HepG2 (cell line): ENCODE measurements around the gene WWP2. TPM values are rescaled to one million over a fixed set of nuclear protein-coding genes. Genes with fewer than 3 reads are reported as not detected.

Experiments used
- ATAC-seq: fragments of 200-7000 bp; cut with Tn5 transposase; 3 replicates; pipeline ENCODE4 v1.9.1; 2020; ENCODE audit warnings: mild to moderate bottlenecking, moderate library complexity
- BruUV-seq: library from RNA; stranded (reverse); fragments of 400-500 nt; replicated peaks from 2 replicates; lab custom pipeline; 2021; lab: Mats Ljungman, UMichigan
- CTCF ChIA-PET: fragments of 300-600 bp; formaldehyde crosslinking; extraction: SDS; loops from one replicate; lab custom pipeline; 2021; ENCODE audit warnings: low total read pairs, inconsistent platforms, low intra/inter-chr PET ratio; lab: Yijun Ruan, JAX
- POLR2A ChIA-PET: fragments of 350-600 bp; sonication (Branson Sonifier 250); formaldehyde crosslinking; loops from one replicate; lab custom pipeline; 2020; ENCODE audit warnings: antibody characterized with exemption, inconsistent platforms; lab: Yijun Ruan, JAX
- DNase-seq: peaks from one replicate; pipeline ENCODE4 v3.0.0-alpha.2; 2015; ENCODE audit warnings: low spot score
- FAIRE-seq: peaks from 3 replicates; lab custom pipeline; 2011; peaks lifted over from hg19 to GRCh38; lab: Jason Lieb, UNC
- H2AFZ ChIP-seq: one replicate; pipeline ENCODE4 v1.6.1; 2011; ENCODE audit warnings: low read length, inconsistent platforms
- H3K27ac ChIP-seq: fragments of 300-600 bp; 3 replicates; pipeline ENCODE4 v1.8.0; 2011; ENCODE audit warnings: mixed run types, mild to moderate bottlenecking, mixed read lengths, low read length, inconsistent platforms; ENCODE audit not compliant: insufficient read depth; ENCODE audit errors: extremely low read length
- H3K27me3 ChIP-seq, 2 experiments: fragments of 200-600 bp in 1 of 2; 2 replicates in 1 of 2; 3 replicates in 1 of 2; pipeline versions ENCODE4 v1.6.0 to v1.8.0; 2011; ENCODE audit warnings: low read length in 2 of 2, mild to moderate bottlenecking in 2 of 2, moderate library complexity in 2 of 2, inconsistent platforms in 1 of 2; ENCODE audit not compliant: insufficient read depth in 2 of 2, control insufficient read depth in 1 of 2
- H3K36me3 ChIP-seq, 2 experiments: fragments of 200-600 bp in 1 of 2; replicated peaks in 1 of 2; 2 replicates in 1 of 2; 3 replicates in 1 of 2; pipeline versions ENCODE4 v1.5.1 to v1.8.0; 2011; ENCODE audit warnings: low read length in 2 of 2, inconsistent platforms in 1 of 2; ENCODE audit not compliant: insufficient read depth in 2 of 2, control insufficient read depth in 1 of 2
- H3K4me1 ChIP-seq: 2 replicates; pipeline ENCODE4 v1.5.1; 2012; ENCODE audit warnings: low read length, inconsistent platforms; ENCODE audit not compliant: insufficient read depth
- H3K4me2 ChIP-seq: 2 replicates; pipeline ENCODE4 v1.6.0; 2011; ENCODE audit warnings: low read depth, low read length, inconsistent platforms
- H3K4me3 ChIP-seq, 3 experiments: fragments of 200-600 bp in 1 of 3; sonication (generic), shearing (Covaris generic) in 1 of 3; replicated peaks in 1 of 3; 2 replicates each; pipeline ENCODE4 v1.5.1; 2011 to 2016; ENCODE audit warnings: low read length in 3 of 3, inconsistent platforms in 2 of 3, low read depth in 2 of 3, mild to moderate bottlenecking in 2 of 3, control low read depth in 1 of 3, mixed read lengths in 1 of 3; ENCODE audit not compliant: insufficient read depth in 1 of 3
- H3K79me2 ChIP-seq: one replicate; pipeline ENCODE4 v1.6.1; 2011; ENCODE audit warnings: low read length, inconsistent platforms; ENCODE audit not compliant: insufficient read depth
- H3K9ac ChIP-seq: 2 replicates; pipeline ENCODE4 v1.6.0; 2011; ENCODE audit warnings: mild to moderate bottlenecking, low read depth, low read length, inconsistent platforms; ENCODE audit not compliant: insufficient read depth
- H3K9me3 ChIP-seq: 2 replicates; pipeline ENCODE4 v1.5.1; 2012; ENCODE audit warnings: mild to moderate bottlenecking, low read length
- H4K20me1 ChIP-seq: 2 replicates; pipeline ENCODE4 v1.6.0; 2011; ENCODE audit warnings: inconsistent platforms, mild to moderate bottlenecking, low read length, moderate library complexity; ENCODE audit not compliant: insufficient read depth
- BRD4 ChIP-seq: sonication (generic); formaldehyde crosslinking; IDR thresholded peaks from 2 replicates; pipeline ENCODE4 v1.4.0; 2020; ENCODE audit warnings: missing genetic modification reagents
- EED ChIP-seq: sonication (generic); formaldehyde crosslinking; IDR thresholded peaks from 2 replicates; pipeline ENCODE4 v1.5.0; 2020; ENCODE audit warnings: mild to moderate bottlenecking, missing genetic modification reagents
- EP300 ChIP-seq, 3 experiments: sonication (generic) in 1 of 3; formaldehyde crosslinking in 1 of 3; IDR thresholded peaks; 2 replicates each; pipeline versions ENCODE4 v1.5.1 to v1.6.1; 2011 to 2020; ENCODE audit warnings: low read depth in 2 of 3, low read length in 2 of 3, borderline replicate concordance in 1 of 3, improper control_type of control experiment in 1 of 3, mild to moderate bottlenecking in 1 of 3, missing genetic modification reagents in 1 of 3, moderate library complexity in 1 of 3
- GATAD2A ChIP-seq: IDR thresholded peaks from 2 replicates; pipeline ENCODE4 v1.6.1; 2016
- HOMEZ ChIP-seq: IDR thresholded peaks from 2 replicates; pipeline ENCODE4 v1.6.1; 2016; ENCODE audit warnings: low read depth
- KDM6A ChIP-seq: IDR thresholded peaks from 2 replicates; pipeline ENCODE4 v1.6.1; 2016; ENCODE audit warnings: low read depth
- LCORL ChIP-seq, 2 experiments: fragments of 450-650 bp in 1 of 2; sonication (generic) in 1 of 2; formaldehyde crosslinking in 1 of 2; IDR thresholded peaks; 2 replicates each; pipeline versions ENCODE4 v1.5.0 to v1.6.1; 2017 to 2020; ENCODE audit warnings: antibody characterized with exemption in 1 of 2, missing genetic modification reagents in 1 of 2
- MBNL3 ChIP-seq: fragments of 250-450 bp; sonication (Bioruptor Pico); conservative IDR thresholded peaks from 2 replicates; pipeline ENCODE4 v1.8.0; 2022; ENCODE audit warnings: mild to moderate bottlenecking, inconsistent platforms
- MEIS2 ChIP-seq: sonication (generic); formaldehyde crosslinking; IDR thresholded peaks from 2 replicates; pipeline ENCODE4 v1.9.0; 2021; ENCODE audit warnings: mild to moderate bottlenecking, missing genetic modification reagents
- RBFOX2 ChIP-seq: fragments of 200-400 bp; formaldehyde crosslinking; IDR thresholded peaks from 2 replicates; pipeline ENCODE4 v1.6.1; 2017; ENCODE audit warnings: low read depth, mild to moderate bottlenecking, low read length
- TSC22D2 ChIP-seq: sonication (generic); formaldehyde crosslinking; IDR thresholded peaks from 2 replicates; pipeline ENCODE4 v1.5.1; 2020; ENCODE audit warnings: missing genetic modification reagents, mild to moderate bottlenecking, borderline replicate concordance
- ZBTB1 ChIP-seq: sonication (generic); formaldehyde crosslinking; IDR thresholded peaks from 2 replicates; pipeline ENCODE4 v1.4.0; 2020; ENCODE audit warnings: missing genetic modification reagents, borderline replicate concordance
- ZNF281 ChIP-seq: sonication (generic); formaldehyde crosslinking; IDR thresholded peaks from 2 replicates; pipeline ENCODE4 v1.4.0; 2020; ENCODE audit warnings: missing genetic modification reagents, borderline replicate concordance
- ZNF350 ChIP-seq: sonication (generic); formaldehyde crosslinking; IDR thresholded peaks from 2 replicates; pipeline ENCODE4 v1.4.0; 2020; ENCODE audit warnings: mild to moderate bottlenecking, low read depth, missing genetic modification reagents, borderline replicate concordance
- ZNF44 ChIP-seq: sonication (generic); formaldehyde crosslinking; IDR thresholded peaks from 2 replicates; pipeline ENCODE4 v1.5.1; 2020; ENCODE audit warnings: mild to moderate bottlenecking, missing genetic modification reagents
- ZSCAN25 ChIP-seq: sonication (generic); formaldehyde crosslinking; IDR thresholded peaks from 2 replicates; pipeline ENCODE4 v1.8.0; 2022; ENCODE audit warnings: mild to moderate bottlenecking, missing genetic modification reagents
- WGBS: methylation state at CpG from one replicate; pipeline ENCODE4 v1.1.6; 2017; ENCODE audit warnings: low lambda C conversion rate; 5-methylcytosine and 5-hydroxymethylcytosine counted together
- in situ Hi-C: cut with HindIII; loops from 2 replicates; pipeline ENCODE4 v1.10.0; 2017; ENCODE audit warnings: low pct_unique_long_range_greater_than_20kb; ENCODE audit not compliant: extremely low pct_ligation_motif_present
- intact Hi-C: fragments of 100-400 bp; cut with micrococcal nuclease; formaldehyde crosslinking; loops from one replicate; pipeline ENCODE4 v1.10.0; 2022; ENCODE audit not compliant: unreplicated experiment
- polyA plus RNA-seq, 8 experiments: library from polyadenylated mRNA; depleted of rRNA in 3 of 8; stranded (reverse) in 7 of 8; unstranded in 1 of 8; fragments of >200 nt; fragmentation: Illumina TruSeq in 4 of 8; extraction: Trizol in 4 of 8; gene quantifications; 2 replicates each; pipeline versions ENCODE4 v1.2.1 to v1.2.3, GENCODE V29; 2011 to 2016; ENCODE audit warnings: low read depth in 4 of 8, missing spikeins in 1 of 8, mixed read lengths in 1 of 8; ENCODE audit not compliant: insufficient read depth in 1 of 8
- total RNA-seq, 5 experiments: library from RNA; depleted of rRNA; stranded (reverse); fragments of >200 nt; fragmentation: Illumina TruSeq; extraction: Trizol; gene quantifications; 2 replicates each; pipeline ENCODE4 v1.2.3, GENCODE V29; 2016; ENCODE audit warnings: low read depth in 1 of 5

Gene WWP2
- total and polyA plus RNA-seq, 2 of the 13 experiments (the other 11 are each of a cell fraction or from before 2014, with no cell fraction given): 11.4 to 28.2 TPM

DNA sequence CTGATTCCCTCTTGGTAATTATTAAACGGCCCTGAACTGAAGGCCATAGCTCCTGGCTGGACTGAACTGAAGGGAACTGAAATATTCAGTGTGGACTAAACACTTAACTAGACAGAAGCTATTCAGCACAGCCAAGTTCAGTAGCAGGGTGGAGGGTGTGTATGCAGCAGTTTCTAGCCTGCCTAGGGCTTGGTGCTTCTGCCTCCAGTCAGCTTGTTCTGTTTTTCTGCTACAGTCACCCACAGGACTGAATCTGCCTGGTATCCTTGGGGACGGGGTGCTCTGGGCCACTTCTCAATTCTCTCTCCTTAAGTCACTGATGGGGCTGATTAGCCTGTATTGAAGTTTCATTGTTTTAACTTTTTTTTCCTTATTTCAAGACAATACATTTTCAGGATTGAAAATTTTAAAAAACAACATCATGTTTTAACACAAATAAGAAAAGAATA, 77.1 kb downstream of the WWP2 start (continued):
- TF ChIP-seq TSC22D2 (no peak), ZSCAN25 (CRISPR knock-in tag) (0 out of 2 replicates have a peak, but pooled peaks have one; percentile 26), MEIS2 (CRISPR knock-in tag) (peak; percentile 53; the same call in 1 of the 2 replicates), ZNF281 (CRISPR knock-in tag) (no peak), EP300 (IDR thresholded peaks at IDR 0.05; ENCODE audit: low read depth in 2 of 2, low read length in 2 of 2) (peak in 1 of 2 experiments; percentile 52; a peak in 2 of 4 replicates), EP300 (CRISPR knock-in tag; IDR thresholded peaks at IDR 0.05; ENCODE audit: borderline replicate concordance) (no peak)
- TF ChIP-seq, all 625 proteins: peak for 90

- Histone ChIP-seq H3K4me1 (peaks cover 69% of the 10 kb centered on the region), H3K27ac (peak overlapping the region; percentile 82), H3K4me3 (peak overlapping the region in 2 of 3 experiments; percentile 2 to 9; a peak in 2 of 6 replicates), H3K9ac (peak overlapping the region; percentile 37), H3K79me2 (no peaks in the 10 kb centered on the region), H3K27me3 (no peaks in the 10 kb centered on the region), H3K4me2 (peak overlapping the region; percentile 72), H2AFZ (no peak overlapping the region), H4K20me1 (no peaks in the 10 kb centered on the region), H3K9me3 (no peaks in the 10 kb centered on the region), H3K36me3 (peaks cover 4 to 25% of the 10 kb centered on the region in 2 experiments; a peak in 3 of 5 replicates)
- no TSS peak for BruUV-seq
- FAIRE-seq (peak; percentile 70), DNase-seq (peak; percentile 81), ATAC-seq (peak; percentile 81)
- 27% methylated on average over 7 of the region's 10 CpGs for WGBS
- intact Hi-C loops: loop anchor here (5.0 kb wide), 1 partner anchor 887 kb away; no protein-coding TSS in a partner anchor
- CTCF ChIA-PET: no interaction called here
- in situ Hi-C loops: no loop called here
- POLR2A ChIA-PET: interaction anchor here (0.7 to 2.9 kb wide), 9 partner anchors 8 to 27 kb away, joined by 3 to 25 read pairs (median 5); no protein-coding TSS in a partner anchor
- TF ChIP-seq GATAD2A (peak; percentile 92), BRD4 (CRISPR knock-in tag) (0 out of 2 replicates have a peak, but pooled peaks have one; percentile 7), MBNL3 (no peak), EED (CRISPR knock-in tag) (no peak), KDM6A (CRISPR knock-in tag) (peak; percentile 52), LCORL (IDR thresholded peaks at IDR 0.05) (no peak), LCORL (CRISPR knock-in tag; IDR thresholded peaks at IDR 0.05) (peak; percentile 66; the same call in 1 of the 2 replicates), ZNF44 (CRISPR knock-in tag) (no peak), ZBTB1 (CRISPR knock-in tag) (no peak), ZNF350 (no peak), RBFOX2 (no peak), HOMEZ (no peak)
Measured at GRCh38 chr16:69839798-69840409, 77.8 kb downstream of the WWP2 start.
